DND-41 (cell line): Measurements from ENCODE around the gene HS2ST1.

Experiments
- ATAC-seq: fragments of 200-7000 bp; cut with Tn5 transposase; 3 replicates; pipeline ENCODE4 v1.9.1; 2021; ENCODE audit warnings: low read depth; ENCODE audit not compliant: insufficient read depth
- DNase-seq: peaks from one replicate; pipeline ENCODE4 v3.0.0-alpha.2; 2020
- H2AFZ ChIP-seq: 2 replicates; pipeline ENCODE4 v1.6.0; 2012; ENCODE audit warnings: low read depth, low read length
- H3K27ac ChIP-seq: 2 replicates; pipeline ENCODE4 v1.5.1; 2012; ENCODE audit warnings: low read length, inconsistent platforms
- H3K27me3 ChIP-seq: fragments of 200-600 bp; sonication (generic); 2 replicates; pipeline ENCODE4 v1.6.0; 2012; ENCODE audit warnings: low read length, mild to moderate bottlenecking, inconsistent platforms; ENCODE audit not compliant: insufficient read depth, poor library complexity
- H3K36me3 ChIP-seq: 2 replicates; pipeline ENCODE4 v1.5.1; 2012; ENCODE audit warnings: low read length, inconsistent platforms; ENCODE audit not compliant: insufficient read depth
- H3K4me1 ChIP-seq: 2 replicates; pipeline ENCODE4 v1.5.1; 2012; ENCODE audit warnings: mild to moderate bottlenecking, low read length; ENCODE audit not compliant: insufficient read depth
- H3K4me2 ChIP-seq: 2 replicates; pipeline ENCODE4 v1.6.0; 2012; ENCODE audit warnings: mild to moderate bottlenecking, moderate library complexity, low read length, inconsistent platforms; ENCODE audit not compliant: insufficient read depth
- H3K4me3 ChIP-seq, 2 experiments: fragments of 200-600 bp in 1 of 2; shearing (Covaris generic) in 1 of 2; 2 replicates each; pipeline ENCODE4 v1.5.1; 2012 to 2016; ENCODE audit warnings: inconsistent platforms in 2 of 2, low read length in 2 of 2, mild to moderate bottlenecking in 2 of 2, low read depth in 1 of 2, moderate library complexity in 1 of 2
- H3K79me2 ChIP-seq: 2 replicates; pipeline ENCODE4 v1.6.0; 2012; ENCODE audit warnings: low read length, inconsistent platforms; ENCODE audit not compliant: insufficient read depth
- H3K9ac ChIP-seq: 2 replicates; pipeline ENCODE4 v1.6.0; 2012; ENCODE audit warnings: low read depth, mild to moderate bottlenecking, inconsistent platforms, low read length, moderate library complexity
- H3K9me3 ChIP-seq: 2 replicates; pipeline ENCODE4 v1.5.1; 2012; ENCODE audit warnings: low read length, moderate library complexity, mild to moderate bottlenecking, inconsistent platforms; ENCODE audit not compliant: insufficient read depth, severe bottlenecking
- H4K20me1 ChIP-seq: 2 replicates; pipeline ENCODE4 v1.6.0; 2012; ENCODE audit warnings: low read length; ENCODE audit not compliant: insufficient read depth
- EZH2 ChIP-seq: IDR thresholded peaks from 3 replicates; pipeline ENCODE4 v1.6.1; 2012; ENCODE audit warnings: borderline replicate concordance, low read depth, mild to moderate bottlenecking, moderate library complexity, low read length, inconsistent platforms; ENCODE audit not compliant: severe bottlenecking
- TF ChIP-seq, protein P1 (sequence below): IDR thresholded peaks from 2 replicates; pipeline ENCODE4 v1.5.1; 2012; ENCODE audit warnings: borderline replicate concordance, low read length, moderate library complexity, mild to moderate bottlenecking; ENCODE audit not compliant: poor library complexity, severe bottlenecking; ENCODE audit errors: extremely low read depth

HS2ST1 gene

DNA sequence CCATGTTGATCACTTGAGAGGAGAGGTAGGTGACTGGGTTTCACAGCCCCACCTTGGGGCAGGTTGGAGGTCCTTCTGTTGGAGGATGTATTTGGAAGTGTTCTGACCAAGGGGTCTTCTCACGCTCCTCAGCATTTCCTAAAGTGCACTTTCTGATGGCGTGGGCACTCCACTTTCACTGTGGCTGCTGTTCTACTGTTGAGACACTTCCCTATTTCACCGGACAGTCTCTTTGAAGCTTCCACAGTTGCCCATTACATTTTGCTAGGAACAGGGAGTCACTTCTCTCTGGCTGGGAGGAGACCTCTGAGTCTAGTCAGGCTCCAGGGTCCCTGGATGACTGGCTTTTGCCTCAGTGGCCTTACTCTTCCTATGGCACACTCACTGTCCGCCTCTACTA, 234.2 kb downstream of the HS2ST1 start:
- H4K20me1 ChIP-seq = no peaks in the 10 kb centered on the region
- ATAC-seq (no peak), DNase-seq (no peak)
- H3K79me2 ChIP-seq = no peaks in the 10 kb centered on the region
- H3K36me3 ChIP-seq = no peaks in the 10 kb centered on the region
- TF ChIP-seq, protein P1, sequence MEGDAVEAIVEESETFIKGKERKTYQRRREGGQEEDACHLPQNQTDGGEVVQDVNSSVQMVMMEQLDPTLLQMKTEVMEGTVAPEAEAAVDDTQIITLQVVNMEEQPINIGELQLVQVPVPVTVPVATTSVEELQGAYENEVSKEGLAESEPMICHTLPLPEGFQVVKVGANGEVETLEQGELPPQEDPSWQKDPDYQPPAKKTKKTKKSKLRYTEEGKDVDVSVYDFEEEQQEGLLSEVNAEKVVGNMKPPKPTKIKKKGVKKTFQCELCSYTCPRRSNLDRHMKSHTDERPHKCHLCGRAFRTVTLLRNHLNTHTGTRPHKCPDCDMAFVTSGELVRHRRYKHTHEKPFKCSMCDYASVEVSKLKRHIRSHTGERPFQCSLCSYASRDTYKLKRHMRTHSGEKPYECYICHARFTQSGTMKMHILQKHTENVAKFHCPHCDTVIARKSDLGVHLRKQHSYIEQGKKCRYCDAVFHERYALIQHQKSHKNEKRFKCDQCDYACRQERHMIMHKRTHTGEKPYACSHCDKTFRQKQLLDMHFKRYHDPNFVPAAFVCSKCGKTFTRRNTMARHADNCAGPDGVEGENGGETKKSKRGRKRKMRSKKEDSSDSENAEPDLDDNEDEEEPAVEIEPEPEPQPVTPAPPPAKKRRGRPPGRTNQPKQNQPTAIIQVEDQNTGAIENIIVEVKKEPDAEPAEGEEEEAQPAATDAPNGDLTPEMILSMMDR = no peak
- TF ChIP-seq EZH2 = no peak
- no peak overlapping the region for H3K4me3 ChIP-seq
- H3K4me1 ChIP-seq = no peaks in the 10 kb centered on the region
- H3K9ac ChIP-seq = no peak overlapping the region
- no peak overlapping the region for H3K27ac ChIP-seq
- H2AFZ ChIP-seq = no peak overlapping the region
- no peak overlapping the region for H3K4me2 ChIP-seq
- no peaks in the 10 kb centered on the region for H3K27me3 ChIP-seq
- H3K9me3 ChIP-seq = no peaks in the 10 kb centered on the region

DNA sequence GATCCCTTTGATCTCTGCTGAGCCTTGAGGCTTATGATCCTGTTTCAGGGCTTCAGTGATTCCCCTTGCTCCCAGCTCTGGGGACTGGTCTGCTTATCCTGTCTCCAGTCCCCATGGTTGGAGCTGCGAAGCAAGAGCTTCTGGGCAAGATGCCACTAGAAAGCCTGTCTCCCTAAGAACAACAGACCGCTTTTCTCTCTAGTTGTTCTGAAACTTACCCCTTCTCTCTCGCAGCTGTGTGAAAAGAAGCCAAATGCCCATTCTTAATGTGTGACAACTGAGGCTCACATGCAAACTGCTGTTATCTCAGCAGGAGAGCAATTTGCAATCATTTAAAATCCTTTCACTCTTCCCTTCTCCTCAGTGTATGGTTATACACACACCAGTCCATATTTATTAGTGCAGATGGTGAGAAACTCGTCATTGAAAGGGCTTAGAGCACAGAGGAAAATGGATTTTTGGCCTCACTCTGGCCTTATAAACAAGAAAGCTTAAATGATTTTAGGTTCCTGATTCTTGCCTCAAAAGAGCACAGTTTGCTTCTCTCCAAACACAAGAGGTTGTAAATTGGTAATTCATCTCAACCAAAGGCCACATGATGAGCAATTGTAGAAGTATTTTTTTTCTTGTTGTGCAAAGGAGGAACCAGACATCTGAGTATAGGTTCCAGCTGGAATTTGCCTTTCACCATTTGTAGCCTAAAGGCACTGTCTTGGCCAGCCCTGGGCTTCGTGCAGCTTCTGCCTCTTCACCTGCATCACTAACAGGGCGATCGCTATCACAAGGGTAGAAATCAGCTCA, 235.0 kb downstream of the HS2ST1 start:
- TF ChIP-seq, protein P1 = no peak
- no peak for TF ChIP-seq EZH2
- H3K4me1 ChIP-seq = no peaks in the 10 kb centered on the region
- DNase-seq (no peak), ATAC-seq (no peak)
- H3K4me2 ChIP-seq = no peak overlapping the region
- H3K4me3 ChIP-seq = no peak overlapping the region
- H3K9me3 ChIP-seq = no peaks in the 10 kb centered on the region
- H3K36me3 ChIP-seq = no peaks in the 10 kb centered on the region
- H4K20me1 ChIP-seq = no peaks in the 10 kb centered on the region
- no peaks in the 10 kb centered on the region for H3K27me3 ChIP-seq
- H3K27ac ChIP-seq = no peak overlapping the region
- no peak overlapping the region for H3K9ac ChIP-seq
- H2AFZ ChIP-seq = no peak overlapping the region
- no peaks in the 10 kb centered on the region for H3K79me2 ChIP-seq

DNA sequence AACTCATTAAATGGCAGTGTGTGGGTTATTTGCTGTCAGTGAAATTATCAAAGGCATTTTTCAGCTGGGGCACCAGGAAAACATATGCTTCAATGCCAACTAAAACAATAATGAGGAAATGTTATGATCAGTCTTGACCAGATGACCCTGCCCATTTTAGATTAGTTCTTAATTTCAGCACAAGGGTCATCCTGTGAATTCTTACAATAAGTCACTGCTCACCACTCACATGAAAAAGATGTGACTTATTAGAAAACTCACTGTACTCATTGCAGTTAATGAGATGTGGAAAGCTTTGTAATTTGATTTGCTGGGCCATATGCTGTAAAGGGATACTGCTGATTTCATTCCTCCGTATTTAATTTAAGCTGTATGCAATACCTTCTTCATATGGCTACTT, 235.7 kb downstream of the HS2ST1 start:
- no peak for DNase-seq
- no peak overlapping the region for H2AFZ ChIP-seq
- no peaks in the 10 kb centered on the region for H3K36me3 ChIP-seq
- no peak overlapping the region for H3K4me3 ChIP-seq
- H3K9ac ChIP-seq = no peak overlapping the region
- no peak overlapping the region for H3K27ac ChIP-seq
- TF ChIP-seq, protein P1 = no peak
- TF ChIP-seq EZH2 = no peak
- no peaks in the 10 kb centered on the region for H3K9me3 ChIP-seq
- H3K79me2 ChIP-seq = no peaks in the 10 kb centered on the region
- no peak overlapping the region for H3K4me2 ChIP-seq
- H3K4me1 ChIP-seq = no peaks in the 10 kb centered on the region
- no peaks in the 10 kb centered on the region for H4K20me1 ChIP-seq
- no peaks in the 10 kb centered on the region for H3K27me3 ChIP-seq
- ATAC-seq = no peak
